Uterus (tissue), 4 donors: Measurements from ENCODE around the gene INPP5K. TPM values are rescaled to one million over a fixed set of nuclear protein-coding genes. Genes with fewer than 3 reads are reported as not detected.
"Not testable (repeated sequence)": the region's sequence is repeated elsewhere in the genome, so short reads cannot be mapped to it uniquely, and the experiment has no call there.

ENCODE experiments used
- DNase-seq, 2 donors: peaks; one replicate each; pipeline ENCODE4 v3.0.0-alpha.2; 2019 to 2020
- H3K27ac ChIP-seq, 2 donors: fragments of 200-600 bp; sonication (generic); 1 replicate in 1 of 2; 2 replicates in 1 of 2; pipeline ENCODE4 v1.5.1; 2016 to 2018
- H3K27me3 ChIP-seq, 2 donors: fragments of 200-600 bp; sonication (generic); one replicate each; pipeline ENCODE4 v1.5.1; 2018 to 2019; ENCODE audit warnings: control low read depth in 1 of 2
- H3K36me3 ChIP-seq, 2 donors: fragments of 200-600 bp; sonication (generic); one replicate each; pipeline ENCODE4 v1.5.1; 2019; ENCODE audit warnings: control low read depth in 1 of 2
- H3K4me1 ChIP-seq, 2 donors: fragments of 200-600 bp; sonication (generic); one replicate each; pipeline ENCODE4 v1.5.1; 2018 to 2019; ENCODE audit warnings: control low read depth in 1 of 2
- H3K4me3 ChIP-seq, 2 donors: fragments of 200-600 bp; sonication (generic); 1 replicate in 1 of 2; 2 replicates in 1 of 2; pipeline ENCODE4 v1.5.1; 2018 to 2019; ENCODE audit warnings: mild to moderate bottlenecking in 1 of 2
- H3K9me3 ChIP-seq, 2 donors: fragments of 200-600 bp; sonication (generic); one replicate each; pipeline ENCODE4 v1.5.1; 2019; ENCODE audit warnings: control low read depth in 1 of 2
- CTCF ChIP-seq, 4 experiments: fragments of 200-600 bp in 2 of 4; fragments of 450-650 bp in 2 of 4; sonication (generic) in 2 of 4; IDR thresholded peaks; one replicate each; pipeline ENCODE4 v1.5.1; 2016 to 2019; ENCODE audit warnings: antibody characterized with exemption in 4 of 4, mild to moderate bottlenecking in 2 of 4, moderate library complexity in 1 of 4
- POLR2A ChIP-seq, 2 donors: fragments of 450-650 bp; IDR thresholded peaks; one replicate each; pipeline ENCODE4 v1.6.1; 2016; ENCODE audit warnings: antibody characterized with exemption in 2 of 2, mild to moderate bottlenecking in 1 of 2, moderate library complexity in 1 of 2
- intact Hi-C: fragments of 100-400 bp; cut with DNase I; formaldehyde crosslinking; loops from one replicate; pipeline ENCODE4 v1.15.1; 2023; ENCODE audit warnings: low total_unique reads
- total RNA-seq, 4 donors: library from RNA; depleted of rRNA in 3 of 4; stranded (reverse); fragments of >200 nt in 3 of 4; gene quantifications; one replicate each; pipeline versions ENCODE4 v1.1.0 to v1.2.4, GENCODE V29; 2014 to 2023
- donor health status: DM: yes; HTN: yes; CAD: no.

Gene INPP5K
- 10 to 100 TPM; 14.1 to 49.3 (median 31.4) TPM for total RNA-seq

GRCh38 chr17:1516388-1517161, at the start of gene INPP5K:
Gene INPP5K (minus strand): TSS chr17:1516612. CDS start chr17:1516499, 113 bp downstream.
- TF ChIP-seq CTCF (IDR thresholded peaks at IDR 0.05) (peak in 3 of 4 experiments; percentile 30 to 44 (median 34)), POLR2A (IDR thresholded peaks at IDR 0.05) (peak; percentile 19 to 59)
- peak within 1 kb of the TSS; percentile 96 to 98 for H3K4me3 ChIP-seq
- H3K9me3 ChIP-seq: no peaks in the 10 kb centered on the region
- H3K27me3 ChIP-seq: no peaks in the 10 kb centered on the region
- intact Hi-C loops: loop anchor here (10.0 kb wide), 2 partner anchors 152 to 242 kb away; partner anchors contain the start of genes BHLHA9 and TRARG1
- H3K27ac ChIP-seq: peak within 1 kb of the TSS; percentile 93
- peak; percentile 97 to 98 for DNase-seq
- no peaks in the 10 kb centered on the region for H3K36me3 ChIP-seq
- peaks cover 0 to 6% of the 10 kb centered on the region in 2 donors for H3K4me1 ChIP-seq

GRCh38 chr17:1565877-1566276, 49.5 kb upstream of the INPP5K start:
- Histone ChIP-seq H3K4me1 (peaks cover 0 to 11% of the 10 kb centered on the region in 2 donors), H3K27ac (no peak overlapping the region), H3K9me3 (no peaks in the 10 kb centered on the region), H3K4me3 (no peak overlapping the region), H3K27me3 (no peaks in the 10 kb centered on the region), H3K36me3 (no peaks in the 10 kb centered on the region)
- intact Hi-C loops: no loop called here
- TF ChIP-seq POLR2A (IDR thresholded peaks at IDR 0.05) (no peak), CTCF (IDR thresholded peaks at IDR 0.05) (no peak)
- DNase-seq: no peak

- intact Hi-C loops: no loop called here
These were observed 47.6 kb upstream of the INPP5K start for GRCh38 chr17:1563786-1564613.

DNA sequence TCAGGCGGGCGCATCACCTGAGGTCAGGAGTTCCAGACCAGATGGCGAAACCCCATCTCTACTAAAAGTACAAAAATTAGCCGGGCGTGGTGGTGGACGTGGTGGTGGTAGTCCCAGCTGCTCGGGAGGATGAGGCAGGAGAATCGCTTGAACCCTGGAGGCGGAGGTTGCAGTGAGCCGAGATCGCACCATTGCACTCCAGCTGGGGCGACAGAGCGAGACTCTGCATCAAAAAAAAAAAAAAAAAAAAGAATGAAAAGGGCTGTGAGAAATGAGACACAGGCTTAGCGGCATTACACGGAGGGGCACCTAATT, 47.0 kb upstream of the INPP5K start:
- H3K9me3 ChIP-seq, H3K36me3 ChIP-seq, intact Hi-C loops, H3K4me3 ChIP-seq, H3K27ac ChIP-seq, DNase-seq, H3K27me3 ChIP-seq: not testable (repeated sequence)
- peaks cover 0 to 18% of the 10 kb centered on the region in 2 donors for H3K4me1 ChIP-seq

More at GRCh38 chr17:1563786-1564613, 47.6 kb upstream of the INPP5K start:
- no peak for DNase-seq
- no peak for TF ChIP-seq POLR2A (IDR thresholded peaks at IDR 0.05)
- TF ChIP-seq CTCF (IDR thresholded peaks at IDR 0.05): no peak
- no peaks in the 10 kb centered on the region for H3K36me3 ChIP-seq
- H3K27ac ChIP-seq: no peak overlapping the region
- peaks cover 0 to 18% of the 10 kb centered on the region in 2 donors for H3K4me1 ChIP-seq
- H3K4me3 ChIP-seq: no peak overlapping the region
- H3K27me3 ChIP-seq: no peaks in the 10 kb centered on the region
- no peaks in the 10 kb centered on the region for H3K9me3 ChIP-seq

DNA sequence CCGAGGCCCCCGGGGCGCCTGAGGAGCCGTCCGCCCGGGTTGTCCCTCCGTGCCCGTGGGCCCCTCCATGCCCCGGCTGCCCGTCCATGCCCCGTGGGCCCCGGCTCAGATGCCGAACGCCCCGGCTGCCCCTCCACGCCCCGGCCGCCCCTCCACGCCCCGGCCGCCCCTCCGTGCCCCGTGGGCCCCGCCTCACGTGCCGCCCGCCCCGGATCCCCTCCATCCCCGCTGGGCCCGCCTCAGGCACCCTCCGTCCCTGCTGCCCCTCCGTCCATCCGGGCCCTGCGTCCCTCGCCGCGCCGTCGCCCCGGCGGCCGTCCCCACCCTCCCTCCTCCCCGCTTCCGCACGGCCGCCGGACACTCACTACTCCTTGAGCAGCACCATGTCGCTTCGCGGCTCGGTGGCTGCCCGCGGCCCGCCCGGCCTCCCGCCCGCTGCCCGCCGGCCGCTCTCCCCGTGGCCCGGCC, 45.8 kb upstream of the INPP5K start:
- H3K9me3 ChIP-seq: no peaks in the 10 kb centered on the region
- peak overlapping the region; percentile 78 to 90 for H3K27ac ChIP-seq
- intact Hi-C loops: no loop called here
- peaks cover 0 to 21% of the 10 kb centered on the region in 2 donors for H3K4me1 ChIP-seq
- TF ChIP-seq POLR2A (IDR thresholded peaks at IDR 0.05): no peak
- TF ChIP-seq CTCF (IDR thresholded peaks at IDR 0.05): no peak
- DNase-seq: peak in 1 of 2 donors; percentile 40
- H3K36me3 ChIP-seq: no peaks in the 10 kb centered on the region
- H3K4me3 ChIP-seq: peak overlapping the region; percentile 52 to 94
- H3K27me3 ChIP-seq: no peaks in the 10 kb centered on the region
